Upper lobe of left lung (tissue), 6 donors: ENCODE data around the gene CCT8. TPM values are rescaled to one million over a fixed set of nuclear protein-coding genes. Genes with fewer than 3 reads are reported as not detected.

Experiments
- ATAC-seq, 2 donors: fragments of 200-7000 bp; cut with Tn5 transposase; one replicate each; pipeline ENCODE4 v1.9.1; 2022; ENCODE audit warnings: mild to moderate bottlenecking in 2 of 2, moderate library complexity in 2 of 2; ENCODE audit not compliant: low FRiP score in 2 of 2
- DNase-seq, 2 donors: peaks; one replicate each; pipeline ENCODE4 v3.0.0-alpha.2; 2019 to 2020
- H3K27ac ChIP-seq, 4 donors: fragments of 200-600 bp; sonication (generic); one replicate each; pipeline ENCODE4 v1.5.1; 2016 to 2019
- H3K27me3 ChIP-seq, 4 donors: fragments of 200-600 bp; sonication (generic); one replicate each; pipeline ENCODE4 v1.5.1; 2017 to 2019
- H3K36me3 ChIP-seq, 4 donors: fragments of 200-600 bp; sonication (generic); one replicate each; pipeline ENCODE4 v1.5.1; 2016 to 2019
- H3K4me1 ChIP-seq, 4 donors: fragments of 200-600 bp; sonication (generic); one replicate each; pipeline ENCODE4 v1.5.1; 2018 to 2019
- H3K4me3 ChIP-seq, 4 donors: fragments of 200-600 bp; sonication (generic); one replicate each; pipeline ENCODE4 v1.5.1; 2017 to 2019; ENCODE audit warnings: mild to moderate bottlenecking in 2 of 4, moderate library complexity in 1 of 4
- H3K9me3 ChIP-seq, 4 donors: fragments of 200-600 bp; sonication (generic); one replicate each; pipeline ENCODE4 v1.5.1; 2018 to 2019
- CTCF ChIP-seq, 6 experiments: fragments of 450-650 bp in 4 of 6; fragments of 200-600 bp in 2 of 6; sonication (generic) in 2 of 6; IDR thresholded peaks; one replicate each; pipeline ENCODE4 v1.5.1; 2016 to 2019; ENCODE audit warnings: antibody characterized with exemption in 6 of 6
- EP300 ChIP-seq, 4 donors: sonication (generic); formaldehyde crosslinking; IDR thresholded peaks; one replicate each; pipeline ENCODE4 v1.5.1; 2017; ENCODE audit warnings: antibody characterized with exemption in 4 of 4, control low read depth in 2 of 4
- POLR2A ChIP-seq, 4 donors: fragments of 450-650 bp; IDR thresholded peaks; one replicate each; pipeline ENCODE4 v1.5.1; 2016 to 2017; ENCODE audit warnings: antibody characterized with exemption in 4 of 4, mild to moderate bottlenecking in 2 of 4
- POLR2AphosphoS5 ChIP-seq, 2 donors: sonication (generic); formaldehyde crosslinking; IDR thresholded peaks; one replicate each; pipeline ENCODE4 v1.5.1; 2017; ENCODE audit warnings: antibody characterized with exemption in 2 of 2
- WGBS, 2 donors: methylation state at CpG; one replicate each; pipeline ENCODE4 v1.1.5; 2017 to 2018; 5-methylcytosine and 5-hydroxymethylcytosine counted together
- total RNA-seq, 6 donors: library from RNA; depleted of rRNA in 4 of 6; stranded (reverse); fragments of >200 nt in 4 of 6; gene quantifications; one replicate each; pipeline versions ENCODE4 v1.1.0 to v1.2.1, GENCODE V29; 2016 to 2021
- donor health status: DM: no; HTN: no; CAD: no; lungs with moderate emphysema.
- donor health status: DM: no; HTN: yes; CAD: no; lungs with severe emphysema.

The CCT8 gene
- total RNA-seq = 100 to 1,000 TPM in 3 of 6 donors, 10 to 100 TPM in 3; 39.8 to 133 (median 99.0) TPM

- 0 to 1% methylated on average over 47 to 57 of the region's 62 CpGs for WGBS, 2 donors
- Histone ChIP-seq H3K4me3 (peak within 1 kb of the TSS; percentile 81 to 98 (median 93)), H3K27me3 (no peaks in the 10 kb centered on the region), H3K9me3 (no peaks in the 10 kb centered on the region), H3K36me3 (peaks cover 0 to 10% (median 5%) of the 10 kb centered on the region in 4 donors), H3K27ac (peak within 1 kb of the TSS; percentile 90 to 92 (median 90)), H3K4me1 (peaks cover 19 to 38% (median 21%) of the 10 kb centered on the region in 4 donors)
- ATAC-seq (peak; percentile 98 to 99), DNase-seq (peak; percentile 96 to 99)
- TF ChIP-seq CTCF (IDR thresholded peaks at IDR 0.05) = peak in 2 of 6 experiments; percentile 6 to 40
- peak in 3 of 4 donors; percentile 82 to 93 (median 85) for TF ChIP-seq POLR2A (IDR thresholded peaks at IDR 0.05)
- peak in 1 of 4 donors; percentile 44 for TF ChIP-seq EP300 (IDR thresholded peaks at IDR 0.05)
- TF ChIP-seq POLR2AphosphoS5 (IDR thresholded peaks at IDR 0.05) = peak; percentile 95 to 97
Observed at GRCh38 chr21:29073222-29074006, at the start of gene CCT8. CCT8 (minus strand) TSS chr21:29073648; CDS start chr21:29073590, 58 bp downstream.

- H3K36me3 ChIP-seq = no peaks in the 10 kb centered on the region
- TF ChIP-seq POLR2A (IDR thresholded peaks at IDR 0.05) (no peak), POLR2AphosphoS5 (IDR thresholded peaks at IDR 0.05) (no peak), CTCF (IDR thresholded peaks at IDR 0.05) (no peak), EP300 (IDR thresholded peaks at IDR 0.05) (no peak)
- H3K9me3 ChIP-seq = no peaks in the 10 kb centered on the region
- no peak overlapping the region for H3K4me3 ChIP-seq
- WGBS, 2 donors = 83 to 89% methylated on average over 1 of the region's 1 CpG
- ATAC-seq (no peak), DNase-seq (no peak)
- H3K4me1 ChIP-seq = no peaks in the 10 kb centered on the region
- no peaks in the 10 kb centered on the region for H3K27me3 ChIP-seq
- H3K27ac ChIP-seq = no peak overlapping the region
Observed at GRCh38 chr21:29121759-29122158, 48.3 kb upstream of the CCT8 start.

GRCh38 chr21:29117372-29117955 lies 44.0 kb upstream of the CCT8 start:
- TF ChIP-seq POLR2AphosphoS5 (IDR thresholded peaks at IDR 0.05) (no peak), POLR2A (IDR thresholded peaks at IDR 0.05) (no peak), EP300 (IDR thresholded peaks at IDR 0.05) (no peak), CTCF (IDR thresholded peaks at IDR 0.05) (no peak)
- WGBS, 2 donors = 82 to 89% methylated on average over 3 of the region's 3 CpGs
- Histone ChIP-seq H3K4me1 (no peaks in the 10 kb centered on the region), H3K9me3 (no peaks in the 10 kb centered on the region), H3K4me3 (no peak overlapping the region), H3K36me3 (no peaks in the 10 kb centered on the region), H3K27me3 (no peaks in the 10 kb centered on the region), H3K27ac (no peak overlapping the region)
- ATAC-seq (no peak), DNase-seq (no peak)

GRCh38 chr21:29115899-29116298 lies 42.5 kb upstream of the CCT8 start:
- 90 to 92% methylated on average over 8 of the region's 8 CpGs for WGBS, 2 donors
- Histone ChIP-seq H3K27me3 (no peaks in the 10 kb centered on the region), H3K4me3 (no peak overlapping the region), H3K27ac (no peak overlapping the region), H3K4me1 (no peaks in the 10 kb centered on the region), H3K36me3 (no peaks in the 10 kb centered on the region), H3K9me3 (no peaks in the 10 kb centered on the region)
- no peak for ATAC-seq
- no peak for TF ChIP-seq POLR2A (IDR thresholded peaks at IDR 0.05)
- TF ChIP-seq POLR2AphosphoS5 (IDR thresholded peaks at IDR 0.05) = no peak
- no peak for TF ChIP-seq EP300 (IDR thresholded peaks at IDR 0.05)
- TF ChIP-seq CTCF (IDR thresholded peaks at IDR 0.05) = no peak
- DNase-seq = no peak
